WTC11 (cell line): Measurements from ENCODE around the gene SLC2A10. TPM values are rescaled to one million over a fixed set of nuclear protein-coding genes. Genes with fewer than 3 reads are reported as not detected.

Source experiments
- ATAC-seq: fragments of 200-7000 bp; cut with Tn5 transposase; 2 replicates; pipeline ENCODE4 v1.10.0; 2021; ENCODE audit warnings: mild to moderate bottlenecking, moderate library complexity
- CTCF ChIA-PET: fragments of 300-600 bp; sonication (Branson Sonifier 250); formaldehyde crosslinking; loops from one replicate; lab custom pipeline; 2021; ENCODE audit warnings: antibody characterized with exemption; lab: Charles Lee
- POLR2A ChIA-PET: fragments of 350-600 bp; sonication (Branson Sonifier 250); formaldehyde crosslinking; loops from one replicate; lab custom pipeline; 2021; ENCODE audit warnings: antibody characterized with exemption; lab: Charles Lee
- DNase-seq: peaks from one replicate; pipeline ENCODE4 v3.0.0; 2021; ENCODE audit warnings: low spot score
- H3K27ac Mint-ChIP-seq: 2 replicates; pipeline ENCODE4 v1.8.0; 2021; ENCODE audit warnings: mixed read lengths
- H3K27me3 Mint-ChIP-seq: 2 replicates; pipeline ENCODE4 v1.8.0; 2021; ENCODE audit warnings: low read depth, mild to moderate bottlenecking, moderate library complexity, mixed read lengths
- H3K36me3 Mint-ChIP-seq: 2 replicates; pipeline ENCODE4 v1.8.0; 2021; ENCODE audit warnings: mixed read lengths
- H3K4me1 Mint-ChIP-seq: 2 replicates; pipeline ENCODE4 v1.8.0; 2022; ENCODE audit warnings: mixed read lengths
- H3K4me3 Mint-ChIP-seq: 2 replicates; pipeline ENCODE4 v1.8.0; 2021; ENCODE audit warnings: mild to moderate bottlenecking, moderate library complexity, mixed read lengths
- H3K9me3 Mint-ChIP-seq: 2 replicates; pipeline ENCODE4 v1.8.0; 2021; ENCODE audit warnings: mixed read lengths
- CREB1 ChIP-seq: sonication (generic); formaldehyde crosslinking; IDR thresholded peaks from 2 replicates; pipeline ENCODE4 v1.8.0; 2023; ENCODE audit warnings: mild to moderate bottlenecking, missing genetic modification reagents
- EMX1 ChIP-seq: fragments of 250-450 bp; sonication (Bioruptor Pico); IDR thresholded peaks from 2 replicates; pipeline ENCODE4 v1.8.0; 2021; ENCODE audit warnings: mild to moderate bottlenecking
- JUN ChIP-seq: sonication (generic); formaldehyde crosslinking; IDR thresholded peaks from 2 replicates; pipeline ENCODE4 v1.8.0; 2023; ENCODE audit warnings: mild to moderate bottlenecking, missing genetic modification reagents
- KAT7 ChIP-seq: sonication (generic); formaldehyde crosslinking; IDR thresholded peaks from 2 replicates; pipeline ENCODE4 v1.8.1; 2023; ENCODE audit warnings: missing genetic modification reagents, mild to moderate bottlenecking, borderline replicate concordance
- OVOL2 ChIP-seq: fragments of 250-450 bp; sonication (Bioruptor Pico); IDR thresholded peaks from 2 replicates; pipeline ENCODE4 v1.9.0; 2021; ENCODE audit warnings: mild to moderate bottlenecking, borderline replicate concordance
- RORB ChIP-seq: fragments of 250-450 bp; sonication (Bioruptor Pico); IDR thresholded peaks from 2 replicates; pipeline ENCODE4 v1.9.0; 2021; ENCODE audit warnings: mild to moderate bottlenecking
- SMAD3 ChIP-seq: sonication (generic); formaldehyde crosslinking; IDR thresholded peaks from 2 replicates; pipeline ENCODE4 v1.8.0; 2022; ENCODE audit warnings: missing genetic modification reagents, mild to moderate bottlenecking, borderline replicate concordance
- SOX15 ChIP-seq: fragments of 250-450 bp; sonication (Bioruptor Pico); IDR thresholded peaks from 2 replicates; pipeline ENCODE4 v1.9.0; 2021; ENCODE audit warnings: mild to moderate bottlenecking
- TEAD1 ChIP-seq: sonication (generic); formaldehyde crosslinking; IDR thresholded peaks from 2 replicates; pipeline ENCODE4 v1.8.0; 2022; ENCODE audit warnings: mild to moderate bottlenecking, missing genetic modification reagents
- TP53 ChIP-seq: sonication (generic); formaldehyde crosslinking; IDR thresholded peaks from 2 replicates; pipeline ENCODE4 v1.8.1; 2023; ENCODE audit warnings: mild to moderate bottlenecking, missing genetic modification reagents
- ZBTB21 ChIP-seq: sonication (generic); formaldehyde crosslinking; IDR thresholded peaks from 2 replicates; pipeline ENCODE4 v1.8.1; 2023; ENCODE audit warnings: mild to moderate bottlenecking, missing genetic modification reagents, borderline replicate concordance
- ZNF671 ChIP-seq: fragments of 250-450 bp; sonication (Bioruptor Pico); IDR thresholded peaks from 2 replicates; pipeline ENCODE4 v1.8.0; 2021; ENCODE audit warnings: mild to moderate bottlenecking
- total RNA-seq: library from RNA; stranded (reverse); gene quantifications from 3 replicates; pipeline ENCODE4 v1.2.3, GENCODE V29; 2021
- TF ChIP-seq, protein P1 (sequence below): fragments of 250-450 bp; sonication (Bioruptor Pico); IDR thresholded peaks from 2 replicates; pipeline ENCODE4 v1.9.0; 2021; ENCODE audit warnings: mild to moderate bottlenecking
- TF ChIP-seq, protein P2 (sequence below): sonication (generic); formaldehyde crosslinking; IDR thresholded peaks from 2 replicates; pipeline ENCODE4 v1.8.1; 2023; ENCODE audit warnings: mild to moderate bottlenecking, moderate library complexity, missing genetic modification reagents
- TF ChIP-seq, protein P3 (sequence below): sonication (generic); formaldehyde crosslinking; conservative IDR thresholded peaks from 2 replicates; pipeline ENCODE4 v1.8.1; 2022; ENCODE audit warnings: mild to moderate bottlenecking, missing genetic modification reagents
- TF ChIP-seq, protein P4 (sequence below): fragments of 250-450 bp; sonication (Bioruptor Pico); IDR thresholded peaks from 2 replicates; pipeline ENCODE4 v1.9.0; 2021; ENCODE audit warnings: mild to moderate bottlenecking
- TF ChIP-seq, protein P5 (sequence below): sonication (generic); formaldehyde crosslinking; IDR thresholded peaks from 2 replicates; pipeline ENCODE4 v1.8.0; 2023; ENCODE audit warnings: mild to moderate bottlenecking, missing genetic modification reagents
- TF ChIP-seq, protein P6 (sequence below): fragments of 250-450 bp; sonication (Bioruptor Pico); IDR thresholded peaks from 2 replicates; pipeline ENCODE4 v2.1.2; 2022; ENCODE audit warnings: mild to moderate bottlenecking, moderate library complexity
- TF ChIP-seq, protein P7 (sequence below): sonication (generic); formaldehyde crosslinking; IDR thresholded peaks from 2 replicates; pipeline ENCODE4 v1.8.0; 2022; ENCODE audit warnings: mild to moderate bottlenecking, missing genetic modification reagents

SLC2A10 gene
- total RNA-seq, 1 experiment from 2014 or later: 8.0 TPM

DNA sequence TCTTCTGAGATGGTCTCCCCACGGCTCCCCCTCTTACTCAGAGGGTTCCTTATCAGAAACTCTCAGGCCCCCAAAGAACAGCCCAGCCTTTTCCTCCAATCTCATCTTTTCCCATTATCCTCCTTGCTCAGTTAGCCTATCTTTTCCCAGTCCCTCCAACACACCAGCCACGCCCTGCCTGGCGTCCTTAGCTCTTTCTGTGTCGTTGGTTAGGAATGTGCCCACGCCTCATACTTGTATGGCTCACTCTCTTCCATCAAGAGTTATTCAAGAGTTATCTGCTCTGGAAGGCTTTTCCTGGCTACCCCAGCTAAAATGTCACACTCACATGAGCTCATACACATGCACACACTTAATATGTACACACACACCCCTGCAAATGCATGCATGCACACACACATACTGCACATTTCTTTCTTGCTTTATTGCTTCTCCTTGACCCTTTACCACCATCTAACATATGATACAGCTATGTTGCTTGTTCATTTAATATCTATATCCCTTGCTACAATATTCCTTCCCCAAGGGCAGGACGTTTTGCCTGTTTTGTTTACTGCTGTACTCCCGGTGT, 37.6 kb downstream of the SLC2A10 start:
- Mint-ChIP-seq H3K27ac (no peak overlapping the region), H3K36me3 (no peaks in the 10 kb centered on the region), H3K27me3 (peaks cover 3% of the 10 kb centered on the region; the same call in 1 of the 2 replicates), H3K4me1 (peaks cover 9% of the 10 kb centered on the region), H3K4me3 (no peak overlapping the region), H3K9me3 (no peaks in the 10 kb centered on the region)
- DNase-seq (no peak), ATAC-seq (no peak)
- ChIA-PET POLR2A (no interaction called here), CTCF (interaction anchor here (0.5 to 0.9 kb wide), 2 partner anchors 91 to 258 kb away, joined by 3 read pairs; no protein-coding TSS in a partner anchor)
- TF ChIP-seq SMAD3 (CRISPR knock-in tag) (no peak), TP53 (CRISPR knock-in tag) (no peak), KAT7 (CRISPR knock-in tag) (no peak), JUN (CRISPR knock-in tag) (no peak), OVOL2 (CRISPR knock-in tag) (no peak), SOX15 (CRISPR knock-in tag) (no peak), CREB1 (CRISPR knock-in tag) (no peak), RORB (CRISPR knock-in tag) (no peak), ZNF671 (CRISPR knock-in tag) (no peak), TEAD1 (CRISPR knock-in tag) (no peak)
- TF ChIP-seq, protein P1, sequence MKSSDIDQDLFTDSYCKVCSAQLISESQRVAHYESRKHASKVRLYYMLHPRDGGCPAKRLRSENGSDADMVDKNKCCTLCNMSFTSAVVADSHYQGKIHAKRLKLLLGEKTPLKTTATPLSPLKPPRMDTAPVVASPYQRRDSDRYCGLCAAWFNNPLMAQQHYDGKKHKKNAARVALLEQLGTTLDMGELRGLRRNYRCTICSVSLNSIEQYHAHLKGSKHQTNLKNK: no peak
- TF ChIP-seq, protein P2, sequence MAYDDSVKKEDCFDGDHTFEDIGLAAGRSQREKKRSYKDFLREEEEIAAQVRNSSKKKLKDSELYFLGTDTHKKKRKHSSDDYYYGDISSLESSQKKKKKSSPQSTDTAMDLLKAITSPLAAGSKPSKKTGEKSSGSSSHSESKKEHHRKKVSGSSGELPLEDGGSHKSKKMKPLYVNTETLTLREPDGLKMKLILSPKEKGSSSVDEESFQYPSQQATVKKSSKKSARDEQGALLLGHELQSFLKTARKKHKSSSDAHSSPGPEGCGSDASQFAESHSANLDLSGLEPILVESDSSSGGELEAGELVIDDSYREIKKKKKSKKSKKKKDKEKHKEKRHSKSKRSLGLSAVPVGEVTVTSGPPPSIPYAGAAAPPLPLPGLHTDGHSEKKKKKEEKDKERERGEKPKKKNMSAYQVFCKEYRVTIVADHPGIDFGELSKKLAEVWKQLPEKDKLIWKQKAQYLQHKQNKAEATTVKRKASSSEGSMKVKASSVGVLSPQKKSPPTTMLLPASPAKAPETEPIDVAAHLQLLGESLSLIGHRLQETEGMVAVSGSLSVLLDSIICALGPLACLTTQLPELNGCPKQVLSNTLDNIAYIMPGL (CRISPR knock-in tag): no peak
- TF ChIP-seq, protein P3, sequence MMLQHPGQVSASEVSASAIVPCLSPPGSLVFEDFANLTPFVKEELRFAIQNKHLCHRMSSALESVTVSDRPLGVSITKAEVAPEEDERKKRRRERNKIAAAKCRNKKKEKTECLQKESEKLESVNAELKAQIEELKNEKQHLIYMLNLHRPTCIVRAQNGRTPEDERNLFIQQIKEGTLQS (CRISPR knock-in tag): no peak
- TF ChIP-seq, protein P4, sequence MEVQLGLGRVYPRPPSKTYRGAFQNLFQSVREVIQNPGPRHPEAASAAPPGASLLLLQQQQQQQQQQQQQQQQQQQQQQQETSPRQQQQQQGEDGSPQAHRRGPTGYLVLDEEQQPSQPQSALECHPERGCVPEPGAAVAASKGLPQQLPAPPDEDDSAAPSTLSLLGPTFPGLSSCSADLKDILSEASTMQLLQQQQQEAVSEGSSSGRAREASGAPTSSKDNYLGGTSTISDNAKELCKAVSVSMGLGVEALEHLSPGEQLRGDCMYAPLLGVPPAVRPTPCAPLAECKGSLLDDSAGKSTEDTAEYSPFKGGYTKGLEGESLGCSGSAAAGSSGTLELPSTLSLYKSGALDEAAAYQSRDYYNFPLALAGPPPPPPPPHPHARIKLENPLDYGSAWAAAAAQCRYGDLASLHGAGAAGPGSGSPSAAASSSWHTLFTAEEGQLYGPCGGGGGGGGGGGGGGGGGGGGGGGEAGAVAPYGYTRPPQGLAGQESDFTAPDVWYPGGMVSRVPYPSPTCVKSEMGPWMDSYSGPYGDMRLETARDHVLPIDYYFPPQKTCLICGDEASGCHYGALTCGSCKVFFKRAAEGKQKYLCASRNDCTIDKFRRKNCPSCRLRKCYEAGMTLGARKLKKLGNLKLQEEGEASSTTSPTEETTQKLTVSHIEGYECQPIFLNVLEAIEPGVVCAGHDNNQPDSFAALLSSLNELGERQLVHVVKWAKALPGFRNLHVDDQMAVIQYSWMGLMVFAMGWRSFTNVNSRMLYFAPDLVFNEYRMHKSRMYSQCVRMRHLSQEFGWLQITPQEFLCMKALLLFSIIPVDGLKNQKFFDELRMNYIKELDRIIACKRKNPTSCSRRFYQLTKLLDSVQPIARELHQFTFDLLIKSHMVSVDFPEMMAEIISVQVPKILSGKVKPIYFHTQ: no peak
- TF ChIP-seq, protein P5, sequence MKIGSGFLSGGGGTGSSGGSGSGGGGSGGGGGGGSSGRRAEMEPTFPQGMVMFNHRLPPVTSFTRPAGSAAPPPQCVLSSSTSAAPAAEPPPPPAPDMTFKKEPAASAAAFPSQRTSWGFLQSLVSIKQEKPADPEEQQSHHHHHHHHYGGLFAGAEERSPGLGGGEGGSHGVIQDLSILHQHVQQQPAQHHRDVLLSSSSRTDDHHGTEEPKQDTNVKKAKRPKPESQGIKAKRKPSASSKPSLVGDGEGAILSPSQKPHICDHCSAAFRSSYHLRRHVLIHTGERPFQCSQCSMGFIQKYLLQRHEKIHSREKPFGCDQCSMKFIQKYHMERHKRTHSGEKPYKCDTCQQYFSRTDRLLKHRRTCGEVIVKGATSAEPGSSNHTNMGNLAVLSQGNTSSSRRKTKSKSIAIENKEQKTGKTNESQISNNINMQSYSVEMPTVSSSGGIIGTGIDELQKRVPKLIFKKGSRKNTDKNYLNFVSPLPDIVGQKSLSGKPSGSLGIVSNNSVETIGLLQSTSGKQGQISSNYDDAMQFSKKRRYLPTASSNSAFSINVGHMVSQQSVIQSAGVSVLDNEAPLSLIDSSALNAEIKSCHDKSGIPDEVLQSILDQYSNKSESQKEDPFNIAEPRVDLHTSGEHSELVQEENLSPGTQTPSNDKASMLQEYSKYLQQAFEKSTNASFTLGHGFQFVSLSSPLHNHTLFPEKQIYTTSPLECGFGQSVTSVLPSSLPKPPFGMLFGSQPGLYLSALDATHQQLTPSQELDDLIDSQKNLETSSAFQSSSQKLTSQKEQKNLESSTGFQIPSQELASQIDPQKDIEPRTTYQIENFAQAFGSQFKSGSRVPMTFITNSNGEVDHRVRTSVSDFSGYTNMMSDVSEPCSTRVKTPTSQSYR (CRISPR knock-in tag): no peak

DNA sequence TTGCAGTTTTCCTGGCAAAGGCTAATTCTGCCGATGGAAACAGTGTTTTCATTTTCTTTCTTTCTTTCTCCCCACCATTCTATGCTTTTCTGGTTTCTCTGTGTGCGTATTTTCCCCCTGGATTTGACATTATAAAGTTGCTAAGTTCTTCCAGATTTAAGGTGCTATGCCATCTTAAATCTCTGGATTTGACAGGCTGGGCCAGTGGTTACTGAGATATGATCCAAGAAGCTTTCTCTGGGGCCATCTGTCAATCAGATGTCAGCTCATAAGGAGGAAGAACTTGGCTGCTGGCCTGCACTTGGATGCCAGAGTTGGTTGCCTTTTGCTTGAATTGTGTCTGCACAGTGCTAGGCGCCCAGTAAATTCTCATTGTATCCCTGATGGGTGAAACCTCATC, 39.7 kb downstream of the SLC2A10 start:
- POLR2A ChIA-PET: no interaction called here
- ATAC-seq (no peak), DNase-seq (no peak)
- H3K27ac Mint-ChIP-seq: no peak overlapping the region
- CTCF ChIA-PET: interaction anchor here (1.1 to 1.6 kb wide), 2 partner anchors 9 to 10 kb away, joined by 3 read pairs; no protein-coding TSS in a partner anchor
- H3K36me3 Mint-ChIP-seq: no peaks in the 10 kb centered on the region
- no peaks in the 10 kb centered on the region for H3K4me1 Mint-ChIP-seq
- no peaks in the 10 kb centered on the region for H3K9me3 Mint-ChIP-seq
- no peak overlapping the region for H3K4me3 Mint-ChIP-seq
- H3K27me3 Mint-ChIP-seq: peaks cover 3% of the 10 kb centered on the region; the same call in 1 of the 2 replicates
- TF ChIP-seq, protein P6, sequence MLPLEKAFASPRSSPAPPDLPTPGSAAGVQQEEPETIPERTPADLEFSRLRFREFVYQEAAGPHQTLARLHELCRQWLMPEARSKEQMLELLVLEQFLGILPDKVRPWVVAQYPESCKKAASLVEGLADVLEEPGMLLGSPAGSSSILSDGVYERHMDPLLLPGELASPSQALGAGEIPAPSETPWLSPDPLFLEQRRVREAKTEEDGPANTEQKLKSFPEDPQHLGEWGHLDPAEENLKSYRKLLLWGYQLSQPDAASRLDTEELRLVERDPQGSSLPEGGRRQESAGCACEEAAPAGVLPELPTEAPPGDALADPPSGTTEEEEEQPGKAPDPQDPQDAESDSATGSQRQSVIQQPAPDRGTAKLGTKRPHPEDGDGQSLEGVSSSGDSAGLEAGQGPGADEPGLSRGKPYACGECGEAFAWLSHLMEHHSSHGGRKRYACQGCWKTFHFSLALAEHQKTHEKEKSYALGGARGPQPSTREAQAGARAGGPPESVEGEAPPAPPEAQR (CRISPR knock-in tag): no peak
- TF ChIP-seq, protein P7, sequence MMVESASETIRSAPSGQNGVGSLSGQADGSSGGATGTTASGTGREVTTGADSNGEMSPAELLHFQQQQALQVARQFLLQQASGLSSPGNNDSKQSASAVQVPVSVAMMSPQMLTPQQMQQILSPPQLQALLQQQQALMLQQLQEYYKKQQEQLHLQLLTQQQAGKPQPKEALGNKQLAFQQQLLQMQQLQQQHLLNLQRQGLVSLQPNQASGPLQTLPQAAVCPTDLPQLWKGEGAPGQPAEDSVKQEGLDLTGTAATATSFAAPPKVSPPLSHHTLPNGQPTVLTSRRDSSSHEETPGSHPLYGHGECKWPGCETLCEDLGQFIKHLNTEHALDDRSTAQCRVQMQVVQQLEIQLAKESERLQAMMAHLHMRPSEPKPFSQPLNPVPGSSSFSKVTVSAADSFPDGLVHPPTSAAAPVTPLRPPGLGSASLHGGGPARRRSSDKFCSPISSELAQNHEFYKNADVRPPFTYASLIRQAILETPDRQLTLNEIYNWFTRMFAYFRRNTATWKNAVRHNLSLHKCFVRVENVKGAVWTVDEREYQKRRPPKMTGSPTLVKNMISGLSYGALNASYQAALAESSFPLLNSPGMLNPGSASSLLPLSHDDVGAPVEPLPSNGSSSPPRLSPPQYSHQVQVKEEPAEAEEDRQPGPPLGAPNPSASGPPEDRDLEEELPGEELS: no peak
- no peak for TF ChIP-seq EMX1 (CRISPR knock-in tag)
- no peak for TF ChIP-seq ZBTB21 (CRISPR knock-in tag)
- TF ChIP-seq, protein P4: no peak
